ENCODE measurements around the gene MIER3. TPM values are rescaled to one million over a fixed set of nuclear protein-coding genes. Genes with fewer than 3 reads are reported as not detected.

MIER3 gene
- total RNA-seq, 1 experiment from 2014 or later: 51.8 TPM

- DNase-seq (ENCODE audit: low spot score): no peak
Measured at GRCh38 chr5:56896763-56897162, 55.2 kb downstream of the MIER3 start.

GRCh38 chr5:56893251-56893951 is 58.5 kb downstream of the MIER3 start:
- DNase-seq (ENCODE audit: low spot score): no peak

GRCh38 chr5:56881571-56881970 is 70.4 kb downstream of the MIER3 start:
- DNase-seq (ENCODE audit: low spot score): no peak

GRCh38 chr5:56876327-56876726 is 75.6 kb downstream of the MIER3 start:
- no peak for DNase-seq (ENCODE audit: low spot score)

GRCh38 chr5:56873056-56873455 is 78.9 kb downstream of the MIER3 start:
- no peak for DNase-seq (ENCODE audit: low spot score)

GRCh38 chr5:56871777-56872176 is 80.1 kb downstream of the MIER3 start:
- no peak for DNase-seq (ENCODE audit: low spot score)

Other genes starting within 250 kb of the MIER3 start
- gene MAP3K1, start 136.6 kb downstream of the MIER3 start, total RNA-seq (2014; rRNA removed; shearing (Covaris generic)): 5.7 and 7.2 TPM in 2 replicates
- 24.5 and 29.1 TPM in 2 replicates for gene SETD9, start 42.5 kb downstream of the MIER3 start, total RNA-seq (2014; rRNA removed; shearing (Covaris generic))
- gene GPBP1, start 221.9 kb upstream of the MIER3 start, total RNA-seq (2014; rRNA removed; shearing (Covaris generic)): 31.6 and 39.4 TPM in 2 replicates